ENCODE results near the gene FOXO3.
"Not testable (repeated sequence)": the region's sequence is repeated elsewhere in the genome, so short reads cannot be mapped to it uniquely, and the experiment has no call there.

GRCh38 chr6:108680314-108680713 lies 119.6 kb downstream of the FOXO3 start:
- TF ChIP-seq, protein P1, sequence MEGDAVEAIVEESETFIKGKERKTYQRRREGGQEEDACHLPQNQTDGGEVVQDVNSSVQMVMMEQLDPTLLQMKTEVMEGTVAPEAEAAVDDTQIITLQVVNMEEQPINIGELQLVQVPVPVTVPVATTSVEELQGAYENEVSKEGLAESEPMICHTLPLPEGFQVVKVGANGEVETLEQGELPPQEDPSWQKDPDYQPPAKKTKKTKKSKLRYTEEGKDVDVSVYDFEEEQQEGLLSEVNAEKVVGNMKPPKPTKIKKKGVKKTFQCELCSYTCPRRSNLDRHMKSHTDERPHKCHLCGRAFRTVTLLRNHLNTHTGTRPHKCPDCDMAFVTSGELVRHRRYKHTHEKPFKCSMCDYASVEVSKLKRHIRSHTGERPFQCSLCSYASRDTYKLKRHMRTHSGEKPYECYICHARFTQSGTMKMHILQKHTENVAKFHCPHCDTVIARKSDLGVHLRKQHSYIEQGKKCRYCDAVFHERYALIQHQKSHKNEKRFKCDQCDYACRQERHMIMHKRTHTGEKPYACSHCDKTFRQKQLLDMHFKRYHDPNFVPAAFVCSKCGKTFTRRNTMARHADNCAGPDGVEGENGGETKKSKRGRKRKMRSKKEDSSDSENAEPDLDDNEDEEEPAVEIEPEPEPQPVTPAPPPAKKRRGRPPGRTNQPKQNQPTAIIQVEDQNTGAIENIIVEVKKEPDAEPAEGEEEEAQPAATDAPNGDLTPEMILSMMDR (IDR thresholded peaks at IDR 0.05): not testable (repeated sequence)
- not testable (repeated sequence) for TF ChIP-seq POLR2A (IDR thresholded peaks at IDR 0.05)

Data from heart left ventricle (tissue), 13 donors.